Mesenteric fat pad (tissue), 1 donor: ENCODE data around the gene HECTD2. TPM values are rescaled to one million over a fixed set of nuclear protein-coding genes. Genes with fewer than 3 reads are reported as not detected.
"Not testable (repeated sequence)": the region's sequence is repeated elsewhere in the genome, so short reads cannot be mapped to it uniquely, and the experiment has no call there.

Experiments used
- DNase-seq: peaks from one replicate; pipeline ENCODE4 v3.0.0-alpha.2; 2020; ENCODE audit warnings: low spot score
- total RNA-seq: library from RNA; stranded (reverse); fragmentation: NEBNext Ultra II Directional; extraction: Animal tissue kit (Norgen Biotek cat#: 25700); gene quantifications from one replicate; pipeline ENCODE4 v1.2.1, GENCODE V29; 2021
- donor health status: DM: yes; HTN: yes; CAD: no.

Gene HECTD2
- total RNA-seq, 1 donor from 2014 or later: 10.5 TPM

DNA sequence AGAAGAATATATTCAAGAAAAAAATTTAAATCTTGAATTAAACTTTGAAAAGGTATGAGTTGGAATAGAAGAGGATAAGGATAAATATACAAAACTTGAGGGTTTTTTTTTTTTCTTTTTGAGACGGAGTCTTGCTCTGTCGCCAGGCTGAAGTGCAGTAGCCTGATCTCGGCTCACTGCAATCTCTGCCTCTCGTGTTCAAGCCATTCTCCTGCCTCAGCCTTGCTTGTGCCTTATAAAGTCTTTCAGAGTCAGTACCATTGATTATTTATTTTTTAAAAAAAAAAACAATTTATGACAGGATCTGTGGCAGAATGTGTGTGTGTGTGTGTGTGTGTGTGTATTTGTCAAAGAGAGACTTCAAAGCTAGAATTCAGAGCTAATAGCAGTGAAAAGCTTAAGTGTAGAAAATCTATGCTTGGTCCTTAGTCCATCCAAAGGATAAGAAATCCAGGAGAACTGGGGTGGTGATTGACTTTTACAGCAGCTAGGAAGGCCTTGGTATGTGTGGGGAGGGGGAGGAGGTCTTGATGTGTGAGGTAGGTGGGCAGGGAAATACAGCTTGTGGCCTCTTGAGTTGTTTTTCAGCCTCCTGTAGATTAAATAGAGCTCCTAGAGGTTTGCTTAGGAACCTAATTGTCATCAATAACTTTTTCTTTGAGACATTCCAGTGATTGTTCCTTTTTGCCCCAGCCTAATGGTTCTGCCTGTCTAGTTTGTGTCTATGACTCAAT lies 2.4 kb downstream of the HECTD2 start:
- DNase-seq: no peak

DNA sequence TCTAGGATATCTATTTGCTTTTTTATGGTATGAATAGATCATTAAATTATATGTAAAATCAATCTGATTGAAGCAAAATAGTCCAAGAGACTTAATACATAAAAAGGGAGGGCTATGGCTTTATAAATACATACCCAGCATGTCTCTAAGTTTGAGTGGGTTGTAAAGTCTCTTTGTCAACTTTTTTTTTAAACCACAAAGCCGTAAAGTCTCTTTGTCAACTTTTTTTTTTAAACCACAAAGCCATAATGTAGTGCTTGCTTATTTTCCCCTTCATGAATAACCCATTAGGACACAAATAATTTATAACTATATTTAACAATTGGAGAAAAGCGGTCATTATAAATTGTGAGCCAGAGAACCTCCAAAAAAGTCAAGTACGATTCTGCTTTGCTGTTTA lies 5.7 kb downstream of the HECTD2 start:
- no peak for DNase-seq

DNA sequence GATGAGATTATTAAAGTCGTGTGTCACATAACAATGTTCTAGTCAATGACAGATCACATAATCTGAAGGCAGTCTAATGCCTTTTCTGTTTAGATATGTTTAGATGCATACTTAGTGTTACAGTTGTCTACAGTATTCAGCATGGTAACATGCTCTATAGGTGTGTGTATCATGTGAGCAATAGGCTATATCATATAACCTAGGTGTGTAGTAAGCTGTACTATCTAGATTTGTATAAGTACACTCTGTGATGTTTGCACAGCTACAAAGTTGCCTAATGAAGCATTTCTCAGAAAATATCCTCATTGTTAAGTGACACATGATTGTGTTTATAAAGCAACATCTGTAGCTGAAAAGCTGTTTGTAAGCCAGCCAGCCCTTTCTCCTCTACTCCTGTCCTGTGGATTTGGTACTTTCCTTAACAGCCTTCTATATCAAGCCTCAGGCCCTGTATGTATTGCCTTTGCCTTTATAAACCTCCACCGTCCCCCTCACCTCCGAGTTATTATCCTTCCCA lies 6.3 kb downstream of the HECTD2 start:
- DNase-seq: no peak

GRCh38 chr10:91418416-91418815 lies 8.3 kb downstream of the HECTD2 start:
- no peak for DNase-seq

DNA sequence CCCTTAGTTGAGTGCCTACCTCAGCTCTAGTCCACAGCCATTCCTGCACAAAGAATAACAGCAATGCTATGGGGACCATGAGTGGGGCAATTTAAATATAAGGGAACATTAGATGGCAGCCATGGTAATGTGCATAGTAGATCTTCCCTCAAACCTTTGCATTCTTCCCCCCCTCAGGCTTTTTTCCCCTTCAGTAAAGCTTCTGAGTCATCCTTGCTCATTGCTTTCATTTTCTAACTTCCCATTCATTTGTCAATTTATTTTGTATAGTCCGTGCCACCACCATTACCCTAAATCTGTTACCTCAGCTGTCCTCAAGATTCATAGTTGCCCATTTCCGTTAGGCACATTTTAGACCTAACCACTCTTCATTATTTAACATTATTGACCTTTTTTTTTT lies 10.7 kb downstream of the HECTD2 start:
- no peak for DNase-seq

DNA sequence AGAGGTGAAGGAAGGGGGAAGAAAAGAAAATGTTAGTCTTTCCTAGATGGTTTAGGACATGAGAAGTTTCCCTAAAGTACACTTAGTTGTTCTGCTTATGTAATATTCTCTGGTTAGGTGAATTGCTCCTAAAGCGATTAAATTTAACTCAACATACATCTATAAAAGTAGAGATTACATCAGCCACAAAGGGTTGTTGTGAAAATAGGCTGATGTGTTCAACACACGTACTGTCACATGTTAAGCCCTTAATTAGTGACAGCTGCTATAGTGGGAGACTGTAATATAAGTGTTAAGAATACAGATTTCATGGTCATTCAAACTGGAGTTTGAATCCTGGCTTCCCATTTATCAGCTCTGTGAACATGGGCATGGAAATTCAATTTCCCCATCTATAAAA lies 12.8 kb downstream of the HECTD2 start:
- no peak for DNase-seq

DNA sequence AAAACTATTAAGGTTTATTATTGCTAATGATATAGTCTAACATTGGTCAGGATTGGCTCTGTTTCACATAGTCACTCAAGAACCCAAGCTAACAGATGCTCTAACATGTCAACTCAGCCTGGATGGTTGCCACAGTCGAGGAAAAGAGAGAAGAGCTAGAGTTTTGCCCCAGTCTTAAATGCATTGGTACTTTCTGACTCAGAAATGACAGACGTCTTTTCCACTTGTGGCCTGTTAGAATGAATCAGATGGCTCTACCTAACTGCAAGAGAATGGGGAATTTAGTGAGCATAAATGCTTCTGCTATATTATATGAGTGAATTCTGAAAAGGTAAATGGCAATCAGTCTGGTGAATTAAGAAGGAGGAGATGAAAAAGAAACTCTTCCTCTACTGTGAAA lies 13.9 kb downstream of the HECTD2 start:
- DNase-seq: no peak

DNA sequence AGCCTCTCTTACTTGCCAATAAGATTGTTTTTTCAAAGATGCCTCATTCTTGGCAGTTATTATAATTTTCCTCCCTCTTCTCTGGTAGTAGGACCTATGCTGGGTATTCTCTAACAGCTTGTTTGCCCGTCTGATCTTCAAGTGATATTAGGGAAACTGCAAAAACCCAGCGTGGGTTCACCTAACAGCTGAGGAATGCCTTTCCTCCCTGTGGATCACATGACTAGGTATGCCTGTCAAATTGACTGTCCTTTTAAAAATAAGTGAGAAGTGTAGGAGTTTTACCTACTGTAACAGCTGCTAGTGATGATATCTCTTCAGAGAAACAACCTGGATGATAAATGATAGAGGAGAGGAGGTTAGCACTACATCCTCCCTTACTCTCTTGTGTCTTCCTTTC lies 22.0 kb downstream of the HECTD2 start:
- DNase-seq: no peak

DNA sequence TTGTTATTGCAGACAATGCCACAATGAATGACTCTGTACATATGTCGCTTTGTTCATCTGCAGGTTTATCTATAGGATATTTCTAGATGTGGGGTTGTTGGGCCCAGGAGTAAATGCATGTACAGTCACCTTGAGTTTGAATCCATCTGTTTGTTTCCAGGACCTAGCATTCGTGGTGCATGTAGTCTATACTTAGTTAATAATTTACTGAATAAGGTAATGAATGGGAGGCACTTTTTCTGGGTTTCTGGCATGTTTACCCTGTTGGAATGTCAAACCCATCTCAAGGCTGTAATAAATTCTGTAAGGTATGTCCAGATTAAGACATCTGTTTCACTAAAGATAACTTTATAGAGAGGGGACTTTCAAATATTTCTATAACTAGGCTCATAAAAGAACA lies 23.5 kb downstream of the HECTD2 start:
- no peak for DNase-seq

GRCh38 chr10:91434041-91434440 lies 23.9 kb downstream of the HECTD2 start:
- DNase-seq: no peak

DNA sequence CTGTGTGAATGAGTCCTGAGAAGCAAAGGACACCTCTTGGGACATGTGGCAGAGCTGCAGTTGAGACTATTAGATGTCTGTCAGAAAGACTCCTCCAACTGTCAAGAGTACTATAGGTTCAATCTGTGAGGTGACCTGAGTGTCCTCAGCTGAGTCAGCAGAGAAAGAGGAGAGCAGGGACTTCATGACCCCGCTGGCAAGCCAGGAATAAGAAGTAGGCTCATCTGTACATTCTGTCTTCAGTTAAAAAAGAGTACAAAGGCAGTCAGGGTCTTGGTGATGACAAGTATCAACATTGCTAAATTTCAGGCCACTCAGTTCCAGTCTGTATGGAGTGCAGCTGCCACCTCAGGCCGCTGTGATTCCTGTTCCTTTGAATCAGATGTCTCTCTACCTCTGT lies 25.1 kb downstream of the HECTD2 start:
- no peak for DNase-seq

DNA sequence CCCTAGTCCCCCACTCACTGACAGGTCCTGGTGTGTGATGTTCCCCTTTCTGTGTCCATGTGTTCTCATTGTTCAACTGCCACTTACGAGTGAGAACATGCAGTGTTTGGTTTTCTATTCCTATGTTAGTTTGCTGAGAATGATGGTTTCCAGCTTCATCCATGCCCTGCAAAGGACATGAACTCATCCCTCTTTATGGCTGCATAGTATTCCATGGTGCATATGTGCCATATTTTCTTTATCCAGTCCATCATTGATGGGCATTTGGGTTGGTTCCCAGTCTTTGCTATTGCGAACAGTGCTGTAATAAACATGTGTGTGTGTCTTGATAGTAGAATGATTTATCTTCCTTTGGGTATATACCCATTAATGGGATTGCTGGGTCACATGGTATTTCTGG lies 28.1 kb downstream of the HECTD2 start:
- DNase-seq: not testable (repeated sequence)

GRCh38 chr10:91444211-91445182 lies 34.4 kb downstream of the HECTD2 start:
- no peak for DNase-seq

GRCh38 chr10:91452063-91452462 lies 41.9 kb downstream of the HECTD2 start:
- no peak for DNase-seq

- no peak for DNase-seq
These were observed 43.4 kb downstream of the HECTD2 start for GRCh38 chr10:91453535-91453934.

DNA sequence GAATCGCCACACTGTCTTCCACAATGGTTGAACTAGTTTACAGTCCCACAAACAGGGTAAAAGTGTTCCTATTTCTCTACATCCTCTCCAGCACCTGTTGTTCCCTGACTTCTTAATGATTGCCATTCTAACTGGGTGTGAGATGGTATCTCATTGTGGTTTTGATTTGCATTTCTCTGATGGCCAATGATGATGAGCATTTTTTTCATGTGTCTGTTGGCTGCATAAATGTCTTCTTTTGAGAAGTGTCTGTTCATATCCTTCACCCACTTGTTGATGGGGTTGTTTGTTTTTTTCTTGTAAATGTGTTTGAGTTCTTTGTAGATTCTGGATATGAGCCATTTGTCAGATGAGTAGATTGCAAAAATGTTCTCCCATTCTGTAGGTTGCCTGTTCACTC lies 45.0 kb downstream of the HECTD2 start:
- not testable (repeated sequence) for DNase-seq

DNA sequence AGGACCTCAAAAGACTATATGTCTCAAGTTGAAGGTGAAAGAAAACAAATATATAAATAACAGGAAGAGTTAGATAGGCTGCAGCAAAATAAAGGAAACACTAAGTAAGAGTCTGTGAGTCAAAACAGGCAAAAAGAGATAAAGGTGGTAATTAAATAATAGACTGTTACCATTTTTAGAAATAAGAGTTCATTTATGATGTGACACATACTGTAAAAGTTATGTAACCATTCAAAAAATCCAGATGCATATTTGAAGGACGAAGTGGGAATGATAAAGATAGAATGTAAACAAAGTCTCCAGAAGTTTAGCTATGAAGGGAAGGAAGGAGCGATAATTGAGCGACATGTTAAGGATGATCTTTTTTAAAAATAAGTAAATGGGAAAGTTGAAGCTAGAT lies 50.5 kb downstream of the HECTD2 start:
- no peak for DNase-seq

- DNase-seq: no peak
These were observed 52.3 kb downstream of the HECTD2 start for GRCh38 chr10:91462423-91462822.

GRCh38 chr10:91464500-91464899 lies 54.4 kb downstream of the HECTD2 start:
- no peak for DNase-seq

GRCh38 chr10:91465261-91465660 lies 55.1 kb downstream of the HECTD2 start:
- DNase-seq: no peak

DNA sequence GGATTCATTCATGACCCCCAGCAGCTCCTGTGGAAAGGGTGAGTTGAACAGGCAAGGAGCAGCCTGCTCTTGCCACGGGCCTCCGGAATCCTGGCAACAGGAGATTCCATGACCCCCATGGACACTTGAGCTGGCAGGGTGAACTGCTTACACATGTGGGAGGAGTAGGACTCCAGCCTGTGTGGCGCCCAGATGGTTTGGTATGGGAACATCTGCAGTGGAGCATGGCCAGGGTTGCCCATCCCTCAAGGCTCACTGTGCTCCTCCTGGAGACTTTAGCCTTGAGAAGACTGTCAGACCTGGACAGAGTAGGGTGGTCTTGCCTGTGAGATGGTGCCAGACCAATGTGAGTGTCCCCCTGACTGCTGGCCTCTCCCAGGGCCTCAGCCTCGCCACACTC lies 57.0 kb downstream of the HECTD2 start:
- no peak for DNase-seq

DNA sequence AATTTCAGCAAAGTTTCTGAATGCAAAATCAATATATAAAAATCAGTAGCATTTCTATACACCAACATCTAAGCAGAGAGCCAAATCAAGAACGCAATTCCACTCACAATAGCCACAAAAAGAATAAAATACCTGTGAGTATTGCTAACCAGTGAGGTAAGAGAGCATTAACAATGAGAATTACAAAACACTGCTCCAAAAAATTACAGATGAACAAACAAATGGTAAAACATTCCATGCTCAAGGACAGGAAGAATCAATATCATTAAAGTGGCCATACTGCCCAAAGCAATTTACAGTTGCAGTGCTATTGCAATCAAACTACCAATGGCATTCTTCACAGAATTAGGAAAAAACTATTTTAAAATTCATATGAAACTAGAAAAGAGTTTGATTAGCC lies 61.5 kb downstream of the HECTD2 start:
- DNase-seq: no peak
